Nephron (organoid): ENCODE results near the gene C7.

Experiments
- H3K27ac Mint-ChIP-seq, 3 experiments: 2 replicates each; pipeline ENCODE4 v1.8.0; 2020; ENCODE audit warnings: mixed read lengths in 3 of 3, mild to moderate bottlenecking in 2 of 3, moderate library complexity in 1 of 3
- H3K27me3 Mint-ChIP-seq: 2 replicates; pipeline ENCODE4 v1.8.0; 2021; ENCODE audit warnings: low read depth, mild to moderate bottlenecking, moderate library complexity, mixed read lengths
- H3K36me3 Mint-ChIP-seq: 2 replicates; pipeline ENCODE4 v1.8.0; 2020; ENCODE audit warnings: low read depth, mixed read lengths
- H3K4me1 Mint-ChIP-seq: 2 replicates; pipeline ENCODE4 v1.8.0; 2020; ENCODE audit warnings: mixed read lengths
- H3K4me3 Mint-ChIP-seq, 3 experiments: 2 replicates each; pipeline ENCODE4 v1.8.0; 2020; ENCODE audit warnings: mild to moderate bottlenecking in 3 of 3, mixed read lengths in 3 of 3, moderate library complexity in 2 of 3
- H3K9me3 Mint-ChIP-seq: 2 replicates; pipeline ENCODE4 v1.8.0; 2020; ENCODE audit warnings: mixed read lengths
- TF ChIP-seq, protein P1 (sequence below), 3 experiments: fragments of 200-600 bp; sonication (generic); IDR thresholded peaks; one replicate each; pipeline ENCODE4 v1.5.0; 2021; ENCODE audit warnings: antibody characterized with exemption in 3 of 3; ENCODE audit not compliant: unreplicated experiment in 3 of 3

C7 gene

DNA sequence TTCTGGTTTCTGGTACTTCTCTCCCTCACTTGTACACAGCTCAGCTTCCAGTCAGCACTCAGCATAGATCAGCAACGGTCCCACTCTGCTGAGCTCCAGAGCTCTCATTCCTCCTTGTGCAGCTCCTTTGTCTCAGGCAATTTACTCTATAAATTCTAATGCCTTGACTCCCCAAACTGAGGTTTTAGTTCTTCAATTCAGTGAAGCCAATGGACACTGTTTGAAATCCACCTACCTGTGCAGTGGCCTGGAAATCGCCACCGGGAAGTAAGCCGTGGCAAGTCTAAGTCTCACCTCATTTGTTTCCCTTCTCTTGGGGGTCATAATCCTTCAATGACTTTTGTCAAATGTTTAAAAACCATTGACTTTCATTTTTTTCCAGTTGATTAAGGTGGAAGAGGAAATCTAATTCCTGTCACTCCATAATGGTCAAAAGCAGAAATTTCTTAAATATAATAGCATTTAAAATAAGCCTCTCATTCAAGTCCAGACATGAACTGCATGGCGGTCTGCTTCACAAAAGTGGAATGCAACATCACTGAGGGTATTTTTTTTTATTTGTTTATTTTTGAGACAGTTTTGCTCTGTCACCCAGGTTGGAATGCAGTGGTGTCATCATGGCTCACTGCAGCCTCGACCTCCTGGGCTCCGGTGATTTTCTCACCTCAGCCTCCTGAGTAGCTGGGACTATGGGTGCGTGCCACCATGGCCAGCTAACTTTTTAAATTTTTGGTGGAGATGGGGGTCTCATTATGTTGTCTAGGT is 79.6 kb downstream of the C7 start:
- peaks cover 5% of the 10 kb centered on the region for H3K36me3 Mint-ChIP-seq

DNA sequence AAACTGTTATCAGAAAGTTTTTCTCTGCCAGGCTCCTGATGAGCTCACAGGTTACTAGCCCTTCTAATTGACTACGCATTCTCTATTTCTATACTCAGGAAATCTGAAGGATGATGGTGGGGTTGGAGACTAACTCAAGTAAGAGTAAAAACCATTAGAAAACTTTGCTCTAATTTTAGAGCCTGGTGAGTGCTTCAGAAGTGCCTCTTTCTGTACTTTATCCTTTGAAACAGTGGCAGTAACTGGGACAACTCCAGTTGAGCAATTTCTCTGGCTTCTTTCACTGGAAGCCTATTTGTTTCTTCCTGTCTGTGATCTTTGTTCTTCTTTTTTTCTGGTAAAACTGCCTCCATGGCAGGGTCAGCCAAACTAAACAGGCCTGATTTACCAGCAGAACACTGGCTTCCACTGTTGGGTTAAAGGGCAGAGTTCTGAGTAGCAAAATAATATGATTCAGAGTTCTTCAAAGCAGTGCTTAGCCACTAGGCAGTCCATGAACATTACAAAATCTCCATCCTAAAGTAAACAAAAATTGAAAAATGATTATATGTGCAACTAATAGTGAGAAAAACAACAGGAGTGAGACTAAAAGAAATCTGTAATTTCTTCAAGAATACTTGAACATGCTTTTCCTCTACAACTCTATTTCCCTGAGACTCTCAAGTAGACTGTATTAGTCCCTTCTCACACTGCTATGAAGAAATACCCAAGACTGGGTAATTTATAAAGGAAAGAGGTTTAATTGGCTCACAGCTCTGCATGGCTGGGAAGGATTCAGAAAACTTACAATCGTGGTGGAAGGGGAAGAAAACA is 82.1 kb downstream of the C7 start:
- Mint-ChIP-seq H3K36me3 (peaks cover 5% of the 10 kb centered on the region), H3K4me3 (no peak overlapping the region), H3K27me3 (peaks cover 4% of the 10 kb centered on the region), H3K4me1 (peaks cover 29% of the 10 kb centered on the region), H3K27ac (peak overlapping the region; percentile 78 to 97 (median 93)), H3K9me3 (peaks cover 4% of the 10 kb centered on the region)
- TF ChIP-seq, protein P1, sequence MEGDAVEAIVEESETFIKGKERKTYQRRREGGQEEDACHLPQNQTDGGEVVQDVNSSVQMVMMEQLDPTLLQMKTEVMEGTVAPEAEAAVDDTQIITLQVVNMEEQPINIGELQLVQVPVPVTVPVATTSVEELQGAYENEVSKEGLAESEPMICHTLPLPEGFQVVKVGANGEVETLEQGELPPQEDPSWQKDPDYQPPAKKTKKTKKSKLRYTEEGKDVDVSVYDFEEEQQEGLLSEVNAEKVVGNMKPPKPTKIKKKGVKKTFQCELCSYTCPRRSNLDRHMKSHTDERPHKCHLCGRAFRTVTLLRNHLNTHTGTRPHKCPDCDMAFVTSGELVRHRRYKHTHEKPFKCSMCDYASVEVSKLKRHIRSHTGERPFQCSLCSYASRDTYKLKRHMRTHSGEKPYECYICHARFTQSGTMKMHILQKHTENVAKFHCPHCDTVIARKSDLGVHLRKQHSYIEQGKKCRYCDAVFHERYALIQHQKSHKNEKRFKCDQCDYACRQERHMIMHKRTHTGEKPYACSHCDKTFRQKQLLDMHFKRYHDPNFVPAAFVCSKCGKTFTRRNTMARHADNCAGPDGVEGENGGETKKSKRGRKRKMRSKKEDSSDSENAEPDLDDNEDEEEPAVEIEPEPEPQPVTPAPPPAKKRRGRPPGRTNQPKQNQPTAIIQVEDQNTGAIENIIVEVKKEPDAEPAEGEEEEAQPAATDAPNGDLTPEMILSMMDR (IDR thresholded peaks at IDR 0.05; ENCODE audit: unreplicated experiment in 3 of 3) = no peak

More for the DNA sequence above, 79.6 kb downstream of the C7 start:
- Mint-ChIP-seq H3K9me3 (peaks cover 4% of the 10 kb centered on the region), H3K4me3 (no peak overlapping the region), H3K27me3 (peaks cover 4% of the 10 kb centered on the region), H3K27ac (peak overlapping the region in 2 of 3 experiments; percentile 4 to 18), H3K4me1 (peaks cover 29% of the 10 kb centered on the region)
- TF ChIP-seq, protein P1 (IDR thresholded peaks at IDR 0.05; ENCODE audit: unreplicated experiment in 3 of 3) = no peak

DNA sequence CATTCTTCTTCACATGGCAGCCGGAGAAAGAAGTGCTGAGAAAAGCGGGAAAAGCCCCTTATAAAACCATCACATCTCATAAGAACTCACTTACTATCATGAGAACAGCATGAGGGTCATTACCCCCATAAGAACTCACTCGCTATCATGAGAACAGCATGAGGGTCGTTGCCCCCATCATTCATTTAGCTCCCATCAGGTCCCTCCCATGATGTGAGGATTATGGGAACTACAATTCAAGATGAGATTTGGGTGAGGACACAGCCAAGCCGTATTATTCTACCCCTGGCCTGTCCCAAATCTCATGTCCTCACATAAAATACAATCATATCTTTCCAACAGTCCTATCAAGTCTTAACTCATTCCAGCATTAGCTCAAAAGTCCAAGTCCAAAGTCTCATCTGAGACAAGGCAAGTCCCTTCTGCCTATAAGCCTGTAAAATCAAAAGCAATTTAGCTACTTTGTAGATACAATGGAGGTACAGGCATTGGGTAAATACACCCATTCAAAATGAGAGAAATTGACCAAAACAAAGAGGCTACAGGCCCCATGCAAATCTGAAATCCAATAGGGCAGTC is 82.8 kb downstream of the C7 start:
- H3K27me3 Mint-ChIP-seq = peaks cover 4% of the 10 kb centered on the region
- peaks cover under 1% of the 10 kb centered on the region for H3K9me3 Mint-ChIP-seq
- peaks cover 29% of the 10 kb centered on the region for H3K4me1 Mint-ChIP-seq
- no peak overlapping the region for H3K4me3 Mint-ChIP-seq
- TF ChIP-seq, protein P1 (IDR thresholded peaks at IDR 0.05; ENCODE audit: unreplicated experiment in 3 of 3) = no peak
- H3K36me3 Mint-ChIP-seq = no peaks in the 10 kb centered on the region
- peak overlapping the region; percentile 78 to 97 (median 93) for H3K27ac Mint-ChIP-seq

DNA sequence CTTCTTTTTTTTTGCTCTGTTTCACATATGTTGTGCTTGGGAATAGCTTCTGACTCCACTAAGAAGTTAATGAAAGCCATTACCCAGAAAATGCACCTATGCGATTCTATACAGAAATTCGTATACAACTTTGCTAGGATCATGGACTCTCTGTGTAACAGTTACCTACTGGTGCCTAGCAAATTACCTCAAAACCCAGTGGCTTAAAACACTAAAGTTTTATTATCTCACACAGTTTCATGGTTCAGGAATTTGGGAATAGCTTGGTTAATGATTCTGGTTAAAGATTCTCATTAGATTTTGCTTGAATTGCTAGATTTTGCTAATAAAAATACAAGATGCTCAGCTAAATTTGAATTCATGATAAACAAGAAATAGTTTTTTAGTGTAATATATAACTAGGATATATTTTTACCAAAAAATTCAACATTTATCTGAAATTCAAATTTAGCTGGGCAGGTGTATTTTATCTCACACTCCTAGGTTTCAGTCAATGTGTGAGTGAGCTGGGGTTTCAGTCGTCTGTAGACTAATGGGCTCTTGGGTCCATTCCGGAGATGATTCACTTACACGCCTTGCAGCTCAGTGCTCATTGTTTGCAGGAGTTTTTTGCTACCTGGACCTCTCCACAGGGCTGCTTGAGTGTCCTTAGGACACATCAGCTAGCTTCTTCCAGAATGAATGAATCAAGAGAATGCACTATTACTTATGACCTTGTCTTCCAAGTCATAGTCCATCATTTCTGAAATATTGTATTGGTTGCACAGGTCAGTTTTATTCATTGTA is 86.7 kb downstream of the C7 start:
- H3K27me3 Mint-ChIP-seq = no peaks in the 10 kb centered on the region
- H3K4me3 Mint-ChIP-seq = no peak overlapping the region
- H3K4me1 Mint-ChIP-seq = peaks cover 29% of the 10 kb centered on the region
- peak overlapping the region in 1 of 3 experiments; percentile 58 for H3K27ac Mint-ChIP-seq
- no peaks in the 10 kb centered on the region for H3K9me3 Mint-ChIP-seq
- TF ChIP-seq, protein P1 (IDR thresholded peaks at IDR 0.05; ENCODE audit: unreplicated experiment in 3 of 3) = no peak
- H3K36me3 Mint-ChIP-seq = no peaks in the 10 kb centered on the region

- TF ChIP-seq, protein P1 (IDR thresholded peaks at IDR 0.05; ENCODE audit: unreplicated experiment in 3 of 3) = no peak
- Mint-ChIP-seq H3K4me1 (peaks cover 10% of the 10 kb centered on the region), H3K4me3 (no peak overlapping the region), H3K27me3 (no peaks in the 10 kb centered on the region), H3K36me3 (no peaks in the 10 kb centered on the region), H3K9me3 (no peaks in the 10 kb centered on the region), H3K27ac (peak overlapping the region in 2 of 3 experiments; percentile 61 to 70)
Measured at GRCh38 chr5:40999142-40999541, 89.8 kb downstream of the C7 start.
